Transverse colon (tissue), 4 donors: Measurements from ENCODE around the gene LMAN1L. TPM values are rescaled to one million over a fixed set of nuclear protein-coding genes. Genes with fewer than 3 reads are reported as not detected.

Experiments used
- DNase-seq: peaks from one replicate; pipeline ENCODE4 v3.0.0-alpha.2; 2019
- H3K27ac ChIP-seq, 4 donors: fragments of 200-600 bp; sonication (generic); 2 replicates each; pipeline ENCODE4 v1.5.1; 2016 to 2018; ENCODE audit warnings: inconsistent platforms in 4 of 4
- H3K27me3 ChIP-seq: fragments of 200-600 bp; sonication (generic); 2 replicates; pipeline ENCODE4 v1.5.1; 2017; ENCODE audit warnings: inconsistent platforms
- H3K36me3 ChIP-seq, 4 donors: fragments of 200-600 bp; sonication (generic); 2 replicates each; pipeline ENCODE4 v1.5.1; 2017 to 2019; ENCODE audit warnings: inconsistent platforms in 4 of 4
- H3K4me1 ChIP-seq, 4 donors: fragments of 200-600 bp; sonication (generic); 2 replicates each; pipeline ENCODE4 v1.5.1; 2017 to 2020; ENCODE audit warnings: inconsistent platforms in 4 of 4
- H3K4me3 ChIP-seq, 4 donors: fragments of 200-600 bp; sonication (generic); 1 replicate in 1 of 4; 2 replicates in 3 of 4; pipeline versions ENCODE4 v1.5.1 to v1.6.1; 2017 to 2019; ENCODE audit warnings: inconsistent platforms in 4 of 4
- H3K9me3 ChIP-seq, 2 donors: fragments of 200-600 bp; sonication (generic); 2 replicates each; pipeline ENCODE4 v1.5.1; 2017 to 2019; ENCODE audit warnings: inconsistent platforms in 2 of 2
- CTCF ChIP-seq, 5 experiments: fragments of 200-600 bp in 3 of 5; fragments of 450-650 bp in 2 of 5; sonication (generic) in 3 of 5; IDR thresholded peaks; 1 replicate in 2 of 5; 2 replicates in 3 of 5; pipeline ENCODE4 v1.5.1; 2016 to 2017; ENCODE audit warnings: antibody characterized with exemption in 5 of 5, inconsistent platforms in 3 of 5, mild to moderate bottlenecking in 2 of 5, moderate library complexity in 1 of 5
- EP300 ChIP-seq: sonication (generic); formaldehyde crosslinking; IDR thresholded peaks from one replicate; pipeline ENCODE4 v1.6.1; 2017; ENCODE audit warnings: antibody characterized with exemption, low read depth
- POLR2A ChIP-seq: fragments of 450-650 bp; IDR thresholded peaks from one replicate; pipeline ENCODE4 v1.6.1; 2016; ENCODE audit warnings: antibody characterized with exemption, mild to moderate bottlenecking, moderate library complexity
- POLR2AphosphoS5 ChIP-seq, 3 donors: sonication (generic); formaldehyde crosslinking; IDR thresholded peaks; one replicate each; pipeline ENCODE4 v1.6.1; 2016; ENCODE audit warnings: antibody characterized with exemption in 3 of 3
- WGBS, 2 donors: methylation state at CpG; one replicate each; pipeline ENCODE4 v1.1.5; 2018; ENCODE audit warnings: low coverage in 1 of 2; 5-methylcytosine and 5-hydroxymethylcytosine counted together
- in situ Hi-C, 4 donors: fragments of 200-750 bp; cut with MboI; loops; one replicate each; pipeline versions ENCODE4 v1.15.0 to v1.15.1; 2017; ENCODE audit warnings: low sequenced_read_pairs in 3 of 4, low pct_ligation_motif_present in 1 of 4, low pct_unique_long_range_greater_than_20kb in 1 of 4
- intact Hi-C: fragments of 100-400 bp; cut with DNase I; formaldehyde crosslinking; loops from one replicate; pipeline ENCODE4 v1.15.1; 2023; ENCODE audit warnings: low total_unique reads
- total RNA-seq, 4 donors: library from RNA; depleted of rRNA; stranded (reverse); fragments of >200 nt; gene quantifications; one replicate each; pipeline ENCODE4 v1.1.0, GENCODE V29; 2016

The LMAN1L gene
- total RNA-seq, 4 donors from 2014 or later: 20.2 TPM; not detected in 3

- TF ChIP-seq POLR2A: no peak
- TF ChIP-seq POLR2AphosphoS5 (IDR thresholded peaks at IDR 0.05): no peak
- no peak for TF ChIP-seq EP300
- no peak for TF ChIP-seq CTCF (IDR thresholded peaks at IDR 0.05)
- WGBS, 2 donors: 60 to 90% methylated on average over 2 to 11 of the region's 11 CpGs
- Histone ChIP-seq H3K27me3 (peaks cover 7% of the 10 kb centered on the region), H3K9me3 (no peaks in the 10 kb centered on the region), H3K36me3 (no peaks in the 10 kb centered on the region), H3K4me3 (no peak overlapping the region), H3K4me1 (peaks cover 12 to 31% (median 29%) of the 10 kb centered on the region in 4 donors), H3K27ac (no peak overlapping the region)
- DNase-seq: no peak
- intact Hi-C loops: no loop called here
- in situ Hi-C loops: no loop called here
These were observed 8.6 kb downstream of the LMAN1L start for GRCh38 chr15:74821091-74821789.

GRCh38 chr15:74821790-74822158 is 9.1 kb downstream of the LMAN1L start:
- WGBS, 2 donors: 86% methylated on average over 7 of the region's 7 CpGs; no CpG with 5 or more reads in 1 of the 2 donors
- intact Hi-C loops: no loop called here
- no peak for DNase-seq
- no peaks in the 10 kb centered on the region for H3K36me3 ChIP-seq
- no peak for TF ChIP-seq POLR2A
- no peak for TF ChIP-seq EP300
- TF ChIP-seq CTCF (IDR thresholded peaks at IDR 0.05): no peak
- no peak for TF ChIP-seq POLR2AphosphoS5 (IDR thresholded peaks at IDR 0.05)
- H3K4me3 ChIP-seq: no peak overlapping the region
- H3K4me1 ChIP-seq: peaks cover 6 to 30% (median 25%) of the 10 kb centered on the region in 4 donors
- peaks cover 13% of the 10 kb centered on the region for H3K27me3 ChIP-seq
- in situ Hi-C loops: no loop called here
- H3K27ac ChIP-seq: no peak overlapping the region
- no peaks in the 10 kb centered on the region for H3K9me3 ChIP-seq

- peaks cover 17% of the 10 kb centered on the region for H3K27me3 ChIP-seq
These were observed 9.6 kb downstream of the LMAN1L start for GRCh38 chr15:74822233-74822632.

GRCh38 chr15:74823324-74823723 is 10.7 kb downstream of the LMAN1L start:
- Histone ChIP-seq H3K9me3 (no peaks in the 10 kb centered on the region), H3K4me1 (peaks cover 0 to 14% (median 10%) of the 10 kb centered on the region in 4 donors), H3K27me3 (peaks cover 28% of the 10 kb centered on the region), H3K4me3 (no peak overlapping the region), H3K27ac (no peak overlapping the region), H3K36me3 (no peaks in the 10 kb centered on the region)
- intact Hi-C loops (no loop called here), in situ Hi-C loops (no loop called here)
- WGBS, 2 donors: 72 to 93% methylated on average over 3 to 6 of the region's 6 CpGs
- TF ChIP-seq CTCF (IDR thresholded peaks at IDR 0.05) (no peak), EP300 (no peak), POLR2AphosphoS5 (IDR thresholded peaks at IDR 0.05) (no peak), POLR2A (no peak)
- DNase-seq: no peak

More at GRCh38 chr15:74822233-74822632, 9.6 kb downstream of the LMAN1L start:
- Histone ChIP-seq H3K9me3 (no peaks in the 10 kb centered on the region), H3K36me3 (no peaks in the 10 kb centered on the region), H3K4me1 (peaks cover 4 to 25% (median 20%) of the 10 kb centered on the region in 4 donors), H3K27ac (no peak overlapping the region), H3K4me3 (no peak overlapping the region)
- 85 to 93% methylated on average over 2 to 4 of the region's 4 CpGs for WGBS, 2 donors
- no peak for DNase-seq
- intact Hi-C loops: no loop called here
- in situ Hi-C loops: no loop called here
- no peak for TF ChIP-seq EP300
- no peak for TF ChIP-seq POLR2AphosphoS5 (IDR thresholded peaks at IDR 0.05)
- TF ChIP-seq POLR2A: no peak
- TF ChIP-seq CTCF (IDR thresholded peaks at IDR 0.05): no peak
